Panc1 (cell line): ENCODE data around the gene PLCD3. TPM values are rescaled to one million over a fixed set of nuclear protein-coding genes. Genes with fewer than 3 reads are reported as not detected.

ENCODE experiments used
- ATAC-seq: fragments of 200-7000 bp; cut with Tn5 transposase; 2 replicates; pipeline ENCODE4 v1.9.1; 2020; ENCODE audit warnings: mild to moderate bottlenecking, moderate library complexity
- BruUV-seq: library from RNA; stranded (reverse); fragments of 400-500 nt; replicated peaks from 2 replicates; lab custom pipeline; 2021; lab: Mats Ljungman, UMichigan
- CTCF ChIA-PET: fragments of 300-600 bp; sonication (Branson Sonifier 250); formaldehyde crosslinking; loops from one replicate; lab custom pipeline; 2022; ENCODE audit warnings: antibody characterized with exemption; lab: Charles Lee
- POLR2A ChIA-PET: fragments of 300-600 bp; sonication (Branson Sonifier 250); formaldehyde crosslinking; loops from one replicate; lab custom pipeline; 2022; ENCODE audit warnings: antibody characterized with exemption; lab: Charles Lee
- DNase-seq: peaks from one replicate; pipeline ENCODE4 v3.0.0-alpha.2; 2010; ENCODE audit warnings: low read depth, low spot score
- H3K27ac ChIP-seq: 2 replicates; pipeline ENCODE4 v1.5.1; 2011; ENCODE audit warnings: mild to moderate bottlenecking, low read length, inconsistent platforms
- H3K27me3 ChIP-seq: fragments of 200-500 bp; sonication (Bioruptor generic); 2 replicates; pipeline ENCODE4 v1.6.0; 2014; ENCODE audit warnings: low read length, inconsistent platforms; ENCODE audit not compliant: control insufficient read depth, insufficient read depth
- H3K36me3 ChIP-seq: fragments of 200-500 bp; sonication (Bioruptor generic); 2 replicates; pipeline ENCODE4 v1.5.1; 2014; ENCODE audit warnings: inconsistent platforms, mild to moderate bottlenecking, low read length, moderate library complexity; ENCODE audit not compliant: control insufficient read depth, insufficient read depth
- H3K4me1 ChIP-seq: 2 replicates; pipeline ENCODE4 v1.5.1; 2011; ENCODE audit warnings: inconsistent platforms, mild to moderate bottlenecking, low read length, moderate library complexity; ENCODE audit not compliant: control insufficient read depth, insufficient read depth
- H3K4me3 ChIP-seq, 2 experiments: 2 replicates each; pipeline ENCODE4 v1.5.1; 2011 to 2012; ENCODE audit warnings: low read depth in 2 of 2, low read length in 2 of 2, mild to moderate bottlenecking in 2 of 2, inconsistent platforms in 1 of 2, moderate library complexity in 1 of 2
- H3K9me3 ChIP-seq: fragments of 200-500 bp; sonication (Bioruptor generic); 2 replicates; pipeline ENCODE4 v1.5.1; 2014; ENCODE audit warnings: low read depth, mild to moderate bottlenecking, inconsistent platforms, low read length, moderate library complexity; ENCODE audit not compliant: control insufficient read depth, insufficient read depth
- CTCF ChIP-seq: fragments of 450-650 bp; IDR thresholded peaks from 2 replicates; pipeline ENCODE4 v1.5.1; 2017; ENCODE audit warnings: mild to moderate bottlenecking
- POLR2AphosphoS5 ChIP-seq: IDR thresholded peaks from 2 replicates; pipeline ENCODE4 v1.6.1; 2012; ENCODE audit warnings: mild to moderate bottlenecking, low read depth, low read length, moderate library complexity
- SIN3A ChIP-seq: IDR thresholded peaks from 2 replicates; pipeline ENCODE4 v1.6.1; 2012; ENCODE audit warnings: low read depth, mild to moderate bottlenecking, low read length, moderate library complexity, borderline replicate concordance; ENCODE audit not compliant: insufficient read depth
- TCF7L2 ChIP-seq: IDR thresholded peaks from 2 replicates; pipeline ENCODE4 v1.6.1; 2011; ENCODE audit warnings: mild to moderate bottlenecking, low read depth, low read length, inconsistent platforms
- in situ Hi-C: cut with HindIII; loops from 2 replicates; pipeline ENCODE4 v1.10.0; 2016; ENCODE audit warnings: low sequenced_read_pairs, low pct_unique_long_range_greater_than_20kb
- intact Hi-C: fragments of 100-400 bp; cut with micrococcal nuclease; formaldehyde crosslinking; loops from one replicate; pipeline ENCODE4 v1.10.0; 2022; ENCODE audit not compliant: unreplicated experiment
- total RNA-seq: library from RNA; stranded (reverse); gene quantifications from one replicate; pipeline ENCODE4 v1.2.1, GENCODE V29; 2021; ENCODE audit not compliant: unreplicated experiment
- TF ChIP-seq, protein P1 (sequence below), 2 experiments: IDR thresholded peaks; 2 replicates each; pipeline ENCODE4 v1.6.1; 2011 to 2012; ENCODE audit warnings: low read depth in 2 of 2, control low read depth in 1 of 2, low read length in 1 of 2, mild to moderate bottlenecking in 1 of 2, moderate library complexity in 1 of 2; ENCODE audit not compliant: insufficient read depth in 1 of 2

PLCD3 gene
- total RNA-seq, 1 experiment from 2014 or later = 125 TPM

DNA sequence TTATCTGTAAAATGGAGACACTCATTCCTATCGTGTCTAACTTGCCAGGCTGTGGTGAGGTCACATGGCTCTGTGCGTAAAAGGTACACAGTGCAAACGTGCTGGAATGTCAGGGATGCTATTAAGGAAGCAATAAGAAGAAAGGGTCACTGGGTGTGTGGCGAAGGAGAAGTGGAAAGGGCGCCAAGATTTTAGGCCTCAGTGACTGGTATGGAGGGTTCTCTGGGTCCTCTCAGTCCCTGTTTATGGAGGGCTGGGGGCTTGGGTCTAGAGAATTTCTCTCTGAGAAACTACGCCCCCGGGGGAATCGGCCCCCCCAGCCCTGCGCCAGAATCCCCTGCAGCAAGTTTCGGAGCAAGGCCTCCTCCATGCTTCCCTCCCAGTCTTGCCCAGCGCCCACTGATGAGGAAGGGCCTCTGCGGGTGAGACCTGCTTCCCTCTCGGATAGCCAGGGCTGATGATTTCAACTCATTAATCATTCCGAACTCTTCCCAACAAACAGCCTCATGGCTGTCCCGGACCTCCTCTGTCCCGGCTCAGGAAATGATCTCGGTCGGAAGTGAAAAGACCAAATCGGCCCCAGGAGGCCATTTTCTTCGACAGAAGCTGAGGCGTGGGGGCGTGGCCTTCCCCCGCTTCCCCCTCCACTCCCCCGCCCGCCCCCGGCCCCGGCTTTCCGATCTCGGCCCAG, 14.7 kb upstream of the PLCD3 start:
- no TSS peak for BruUV-seq
- Histone ChIP-seq H3K4me1 (peaks cover 10% of the 10 kb centered on the region), H3K27ac (peak overlapping the region; percentile 100), H3K27me3 (no peaks in the 10 kb centered on the region), H3K36me3 (peaks cover 4% of the 10 kb centered on the region), H3K9me3 (no peaks in the 10 kb centered on the region), H3K4me3 (peak overlapping the region; percentile 72 to 93)
- intact Hi-C loops = no loop called here
- in situ Hi-C loops = no loop called here
- ATAC-seq (peak; percentile 5; the same call in 1 of the 2 replicates), DNase-seq (no peak)
- ChIA-PET CTCF (interaction anchor here (5.5 kb wide), 1 partner anchor 12 kb away, joined by 31 read pairs; the partner anchor contains the start of gene ACBD4), POLR2A (interaction anchor here (0.6 to 2.1 kb wide), 2 partner anchors 12 to 52 kb away, joined by 3 to 5 read pairs; partner anchors contain the start of gene ACBD4)
- TF ChIP-seq SIN3A (no peak), CTCF (no peak), TCF7L2 (no peak), POLR2AphosphoS5 (no peak)
- TF ChIP-seq, protein P1, sequence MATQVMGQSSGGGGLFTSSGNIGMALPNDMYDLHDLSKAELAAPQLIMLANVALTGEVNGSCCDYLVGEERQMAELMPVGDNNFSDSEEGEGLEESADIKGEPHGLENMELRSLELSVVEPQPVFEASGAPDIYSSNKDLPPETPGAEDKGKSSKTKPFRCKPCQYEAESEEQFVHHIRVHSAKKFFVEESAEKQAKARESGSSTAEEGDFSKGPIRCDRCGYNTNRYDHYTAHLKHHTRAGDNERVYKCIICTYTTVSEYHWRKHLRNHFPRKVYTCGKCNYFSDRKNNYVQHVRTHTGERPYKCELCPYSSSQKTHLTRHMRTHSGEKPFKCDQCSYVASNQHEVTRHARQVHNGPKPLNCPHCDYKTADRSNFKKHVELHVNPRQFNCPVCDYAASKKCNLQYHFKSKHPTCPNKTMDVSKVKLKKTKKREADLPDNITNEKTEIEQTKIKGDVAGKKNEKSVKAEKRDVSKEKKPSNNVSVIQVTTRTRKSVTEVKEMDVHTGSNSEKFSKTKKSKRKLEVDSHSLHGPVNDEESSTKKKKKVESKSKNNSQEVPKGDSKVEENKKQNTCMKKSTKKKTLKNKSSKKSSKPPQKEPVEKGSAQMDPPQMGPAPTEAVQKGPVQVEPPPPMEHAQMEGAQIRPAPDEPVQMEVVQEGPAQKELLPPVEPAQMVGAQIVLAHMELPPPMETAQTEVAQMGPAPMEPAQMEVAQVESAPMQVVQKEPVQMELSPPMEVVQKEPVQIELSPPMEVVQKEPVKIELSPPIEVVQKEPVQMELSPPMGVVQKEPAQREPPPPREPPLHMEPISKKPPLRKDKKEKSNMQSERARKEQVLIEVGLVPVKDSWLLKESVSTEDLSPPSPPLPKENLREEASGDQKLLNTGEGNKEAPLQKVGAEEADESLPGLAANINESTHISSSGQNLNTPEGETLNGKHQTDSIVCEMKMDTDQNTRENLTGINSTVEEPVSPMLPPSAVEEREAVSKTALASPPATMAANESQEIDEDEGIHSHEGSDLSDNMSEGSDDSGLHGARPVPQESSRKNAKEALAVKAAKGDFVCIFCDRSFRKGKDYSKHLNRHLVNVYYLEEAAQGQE (IDR thresholded peaks at IDR 0.05; ENCODE audit: insufficient read depth in 1 of 2, low read depth in 2 of 2, low read length in 1 of 2) = no peak

- no peak for ATAC-seq
- BruUV-seq = no TSS peak
Observed at GRCh38 chr17:45146592-45146889, 14.2 kb upstream of the PLCD3 start.

More at GRCh38 chr17:45146592-45146889, 14.2 kb upstream of the PLCD3 start:
- TF ChIP-seq SIN3A = no peak
- no peak for TF ChIP-seq POLR2AphosphoS5
- TF ChIP-seq, protein P1 (IDR thresholded peaks at IDR 0.05; ENCODE audit: insufficient read depth in 1 of 2, low read depth in 2 of 2, low read length in 1 of 2) = no peak
- TF ChIP-seq TCF7L2 = no peak
- no peak for TF ChIP-seq CTCF
- Histone ChIP-seq H3K36me3 (peaks cover 4% of the 10 kb centered on the region), H3K4me3 (peak overlapping the region; percentile 72 to 93), H3K9me3 (no peaks in the 10 kb centered on the region), H3K27ac (peak overlapping the region; percentile 90), H3K4me1 (peaks cover 10% of the 10 kb centered on the region), H3K27me3 (no peaks in the 10 kb centered on the region)
- ChIA-PET CTCF (interaction anchor here (0.6 to 1.9 kb wide), 2 partner anchors 11 to 228 kb away, joined by 3 to 8 read pairs; partner anchors contain the start of gene ACBD4), POLR2A (no interaction called here)
- in situ Hi-C loops (no loop called here), intact Hi-C loops (no loop called here)
- DNase-seq = no peak
